ENCODE data around the gene PABPC5. TPM values are rescaled to one million over a fixed set of nuclear protein-coding genes. Genes with fewer than 3 reads are reported as not detected.

PABPC5 gene
- 1 to 10 TPM in 1 of 3 donors, under 1 TPM in 2; 0.23 to 1.6 (median 0.88) TPM for polyA plus RNA-seq

DNA sequence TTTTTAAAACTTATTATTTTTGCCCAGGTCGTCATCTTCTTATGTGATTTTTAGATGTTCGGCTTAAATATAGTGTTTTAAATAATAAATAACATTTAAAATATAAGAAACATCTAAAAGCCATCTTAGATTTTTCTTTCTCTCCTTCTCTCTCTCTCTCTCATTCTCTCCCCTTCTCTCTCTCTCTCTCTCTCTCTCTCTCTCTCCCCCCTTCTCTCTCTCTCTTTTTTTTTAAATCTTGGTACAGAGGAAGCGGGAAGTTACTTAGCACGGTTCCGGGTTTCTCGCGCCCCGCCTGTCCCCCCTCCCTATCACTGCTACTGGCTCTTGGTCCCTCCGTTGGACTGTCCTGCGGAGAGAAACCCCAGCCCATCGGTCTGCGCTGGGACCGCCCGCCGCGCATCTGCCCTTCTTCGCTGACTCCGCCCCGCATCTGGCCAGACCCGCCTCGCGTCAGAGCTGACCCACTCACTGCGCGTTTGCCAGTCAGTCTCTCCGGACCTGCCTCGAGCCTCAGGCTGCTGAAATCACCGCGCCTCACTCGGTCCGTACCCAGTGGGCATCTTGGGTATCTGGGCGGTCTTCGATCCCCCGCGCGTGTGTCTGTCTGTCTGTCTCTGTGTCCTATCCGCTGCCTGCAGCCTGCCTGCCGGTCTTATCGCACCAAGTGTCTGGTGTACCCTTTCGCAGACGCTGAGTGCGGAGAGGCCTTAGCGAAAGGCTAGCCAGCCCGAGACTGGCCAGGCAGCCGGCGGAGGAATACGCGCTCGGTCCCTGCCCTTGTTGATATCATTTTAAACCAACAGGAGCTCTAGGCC, at the start of gene PABPC5:
TSS of gene PABPC5 (plus strand) at position 489 of the 818 bp plus-strand sequence. CDS start 739 bp downstream, outside the sequence.
- WGBS, 3 donors, result 4 to 15% (median 4%) methylated on average over 47 to 48 of the region's 48 CpGs
- H3K27ac ChIP-seq (ENCODE audit: low read depth, low read length), result no peak within 1 kb of the TSS

DNA sequence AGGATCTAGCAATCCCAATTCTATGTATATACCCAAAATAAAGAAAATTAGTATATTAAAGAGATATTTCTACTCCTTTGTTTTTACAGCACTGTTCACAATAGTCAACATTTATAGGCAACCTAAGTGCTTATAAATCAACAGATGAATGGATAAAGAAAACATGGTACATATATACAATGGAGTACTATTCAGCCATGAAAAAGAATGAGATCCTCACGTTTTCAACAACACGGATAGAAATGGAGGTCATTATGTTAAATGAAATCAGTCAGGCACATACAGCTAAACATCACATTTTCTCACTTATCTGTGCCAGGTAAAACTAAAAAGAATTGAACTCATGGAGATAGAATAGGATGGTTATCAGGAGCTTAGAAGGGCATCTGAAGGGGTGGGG, 45.6 kb upstream of the PABPC5 start:
- no peak overlapping the region for H3K27ac ChIP-seq (ENCODE audit: low read depth, low read length)
- WGBS, 3 donors, result 73 to 89% (median 87%) methylated on average over 2 of the region's 2 CpGs

DNA sequence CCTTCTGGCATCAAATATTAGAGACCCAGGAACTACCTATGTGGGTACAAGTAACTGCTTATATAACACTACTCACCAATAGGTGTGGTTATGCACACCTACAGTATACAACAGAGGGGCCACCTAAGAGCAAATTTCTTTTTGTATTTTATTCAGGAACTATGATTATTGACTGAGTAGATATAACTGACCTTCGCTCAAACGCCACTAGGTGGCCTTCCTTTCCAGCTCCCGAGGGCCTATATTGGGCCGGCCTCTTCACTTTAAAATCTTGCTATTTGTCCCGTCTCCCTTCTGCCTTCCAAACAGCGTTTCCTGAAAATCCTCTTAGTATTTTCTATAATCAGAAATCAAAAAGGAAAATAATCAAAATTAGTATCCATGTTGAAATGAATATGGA, 19.9 kb upstream of the PABPC5 start:
- WGBS, 3 donors, result 16 to 22% (median 19%) methylated on average over 6 of the region's 6 CpGs
- H3K27ac ChIP-seq (ENCODE audit: low read depth, low read length), result no peak overlapping the region

DNA sequence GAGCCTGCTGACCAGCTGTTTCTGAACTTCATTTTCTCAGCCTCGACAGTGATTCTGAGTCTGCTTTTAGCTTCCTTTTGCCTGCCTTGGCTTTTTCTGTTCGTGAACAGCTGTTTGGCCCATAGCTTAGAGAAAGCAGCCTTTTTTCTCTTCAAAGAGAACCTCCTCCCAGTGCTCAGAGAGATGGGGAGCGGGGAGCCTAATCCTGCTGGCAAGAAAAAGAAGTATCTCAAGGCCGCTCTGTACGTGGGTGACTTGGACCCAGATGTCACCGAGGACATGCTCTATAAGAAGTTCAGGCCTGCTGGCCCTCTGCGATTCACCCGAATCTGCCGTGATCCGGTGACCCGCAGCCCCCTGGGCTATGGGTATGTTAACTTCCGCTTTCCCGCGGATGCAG, 756 bp downstream of the PABPC5 start:
- WGBS, 3 donors, result 40 to 44% (median 44%) methylated on average over 14 of the region's 14 CpGs

More for the DNA sequence above, 756 bp downstream of the PABPC5 start:
- no peak overlapping the region for H3K27ac ChIP-seq (ENCODE audit: low read depth, low read length)

Measured in adipose tissue (tissue), 3 donors.